Limb (tissue), 2 donors: ENCODE results near the gene ERRFI1.
"Not testable (repeated sequence)": the region's sequence is repeated elsewhere in the genome, so short reads cannot be mapped to it uniquely, and the experiment has no call there.

Experiments used
- DNase-seq, 2 donors: peaks; one replicate each; pipeline ENCODE4 v3.0.0-alpha.2; 2016; ENCODE audit errors: extremely low spot score in 2 of 2

Gene ERRFI1, protein sequence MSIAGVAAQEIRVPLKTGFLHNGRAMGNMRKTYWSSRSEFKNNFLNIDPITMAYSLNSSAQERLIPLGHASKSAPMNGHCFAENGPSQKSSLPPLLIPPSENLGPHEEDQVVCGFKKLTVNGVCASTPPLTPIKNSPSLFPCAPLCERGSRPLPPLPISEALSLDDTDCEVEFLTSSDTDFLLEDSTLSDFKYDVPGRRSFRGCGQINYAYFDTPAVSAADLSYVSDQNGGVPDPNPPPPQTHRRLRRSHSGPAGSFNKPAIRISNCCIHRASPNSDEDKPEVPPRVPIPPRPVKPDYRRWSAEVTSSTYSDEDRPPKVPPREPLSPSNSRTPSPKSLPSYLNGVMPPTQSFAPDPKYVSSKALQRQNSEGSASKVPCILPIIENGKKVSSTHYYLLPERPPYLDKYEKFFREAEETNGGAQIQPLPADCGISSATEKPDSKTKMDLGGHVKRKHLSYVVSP

DNA sequence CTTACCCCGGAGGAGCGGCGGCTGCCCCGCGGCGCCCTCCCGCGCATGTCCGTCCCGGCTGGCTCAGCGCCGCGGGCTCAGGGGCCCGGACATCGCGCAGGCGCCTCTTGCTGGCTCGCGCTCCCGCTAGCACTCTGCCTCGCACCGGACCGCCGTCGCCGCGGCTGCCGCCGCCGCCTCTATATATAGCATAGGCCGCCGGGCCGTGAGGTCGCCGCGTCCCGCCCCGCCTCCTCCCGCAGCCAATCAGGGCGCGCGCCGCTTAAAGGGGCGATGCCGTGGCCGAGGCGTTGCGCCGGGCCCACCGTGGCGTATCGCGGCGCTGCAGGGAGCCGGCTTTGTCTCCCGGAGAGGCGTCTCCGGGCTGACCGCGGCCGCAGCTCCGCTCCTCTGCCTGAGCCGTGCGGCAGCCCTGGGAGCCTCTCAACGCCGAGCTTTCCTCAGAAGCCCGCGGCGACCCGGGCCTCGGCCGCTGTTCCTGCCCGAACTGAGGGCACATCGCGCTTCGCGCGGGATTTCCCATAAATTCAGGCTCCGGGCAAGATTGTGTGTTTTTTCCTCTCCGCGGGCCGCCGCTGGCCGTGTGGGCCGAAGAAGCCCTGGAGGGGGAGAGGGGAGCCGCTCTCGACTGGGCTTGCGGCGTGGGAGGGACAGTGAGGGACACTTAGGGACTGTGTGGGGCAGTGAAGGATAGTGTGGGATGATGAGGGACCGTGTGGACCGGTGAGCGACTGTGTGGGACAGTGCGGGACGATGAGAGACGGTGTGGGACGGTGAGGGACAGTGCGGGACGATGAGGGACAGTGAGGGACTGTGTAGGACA, at the start of gene ERRFI1:
ERRFI1 (minus strand) TSS at position 157 of the 823 bp plus-strand sequence. CDS start 10,690 bp downstream, outside the sequence.
- peak; percentile 91 to 97 for DNase-seq

DNA sequence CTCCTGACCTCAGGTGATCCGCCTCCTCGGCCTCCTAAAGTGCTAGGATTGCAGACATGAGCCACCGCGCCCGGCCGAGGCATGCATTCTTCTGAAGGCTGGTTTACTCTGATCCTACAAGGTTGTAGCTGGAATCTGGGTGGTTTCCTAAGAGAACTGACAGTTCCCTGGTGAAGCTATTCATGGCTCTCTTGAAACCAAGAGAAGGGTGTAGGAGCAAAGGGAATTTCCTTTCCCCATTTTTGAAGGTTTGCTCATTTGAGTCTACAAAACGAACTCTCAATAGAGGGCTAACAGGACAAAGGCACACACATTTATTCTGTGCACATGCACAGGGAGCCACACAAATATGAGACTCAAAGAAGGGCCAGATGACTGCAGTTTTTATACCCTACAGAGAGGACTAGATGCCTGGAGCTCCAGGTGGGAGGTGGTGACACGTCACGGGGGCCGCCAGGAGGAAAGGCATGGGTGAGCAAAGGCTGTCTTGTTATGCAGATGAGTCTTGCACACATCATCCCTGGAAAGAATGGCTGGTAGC, 49.5 kb upstream of the ERRFI1 start:
- no peak for DNase-seq

DNA sequence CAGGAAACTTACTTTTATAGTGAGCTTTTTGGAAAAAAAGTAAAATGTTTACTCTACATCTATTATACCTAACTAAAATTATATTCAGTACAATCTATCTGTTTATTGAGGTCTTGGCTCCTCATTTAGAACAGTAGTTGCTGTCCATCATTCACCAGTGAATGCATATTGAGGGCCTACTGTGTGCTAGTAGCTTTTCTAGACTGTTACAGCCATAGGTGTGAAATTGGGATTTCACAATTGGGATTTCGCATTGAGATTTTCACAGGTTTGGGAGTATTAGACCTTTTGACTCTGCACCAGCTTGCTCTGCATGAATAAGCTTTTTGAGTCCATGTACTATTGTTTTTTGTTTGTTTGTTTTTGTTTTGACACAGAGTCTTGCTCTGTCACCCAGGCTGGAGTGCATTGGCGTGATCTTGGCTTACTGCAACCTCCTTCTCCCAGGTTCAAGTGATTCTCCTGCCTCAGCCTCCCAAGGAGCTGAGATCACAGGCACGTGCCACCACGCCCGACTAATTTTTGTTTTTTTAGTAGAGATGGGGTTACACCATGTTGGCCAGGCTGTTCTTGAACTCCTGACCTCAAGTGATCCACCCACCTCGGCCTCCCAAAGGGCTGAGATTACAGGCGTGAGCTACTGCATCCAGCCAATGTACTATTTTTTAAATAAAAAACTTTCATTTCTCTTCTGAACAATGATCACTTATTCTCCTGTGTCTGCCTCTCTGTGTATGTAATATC, 47.2 kb upstream of the ERRFI1 start:
- DNase-seq: no peak

DNA sequence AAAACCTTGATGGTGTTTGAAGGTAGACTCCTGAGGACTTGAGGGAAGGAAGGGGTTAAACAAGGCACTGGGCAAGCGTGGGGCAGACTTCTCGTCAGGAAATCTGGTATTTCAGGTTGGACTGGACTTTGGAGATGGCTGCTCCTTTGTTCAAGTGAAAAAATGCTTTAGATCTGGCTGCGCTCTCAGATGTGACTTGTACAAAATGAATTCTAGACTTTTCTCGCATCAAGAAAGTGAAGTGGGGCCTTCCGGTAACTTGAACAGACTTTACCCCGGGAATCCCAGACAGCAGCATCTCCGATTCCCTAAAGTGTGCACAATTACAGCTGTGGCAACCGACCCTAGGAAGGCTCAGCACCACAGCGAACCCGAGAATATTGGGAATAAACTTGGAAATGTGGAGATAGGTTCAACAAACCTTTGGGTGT, 44.3 kb upstream of the ERRFI1 start:
- no peak for DNase-seq

DNA sequence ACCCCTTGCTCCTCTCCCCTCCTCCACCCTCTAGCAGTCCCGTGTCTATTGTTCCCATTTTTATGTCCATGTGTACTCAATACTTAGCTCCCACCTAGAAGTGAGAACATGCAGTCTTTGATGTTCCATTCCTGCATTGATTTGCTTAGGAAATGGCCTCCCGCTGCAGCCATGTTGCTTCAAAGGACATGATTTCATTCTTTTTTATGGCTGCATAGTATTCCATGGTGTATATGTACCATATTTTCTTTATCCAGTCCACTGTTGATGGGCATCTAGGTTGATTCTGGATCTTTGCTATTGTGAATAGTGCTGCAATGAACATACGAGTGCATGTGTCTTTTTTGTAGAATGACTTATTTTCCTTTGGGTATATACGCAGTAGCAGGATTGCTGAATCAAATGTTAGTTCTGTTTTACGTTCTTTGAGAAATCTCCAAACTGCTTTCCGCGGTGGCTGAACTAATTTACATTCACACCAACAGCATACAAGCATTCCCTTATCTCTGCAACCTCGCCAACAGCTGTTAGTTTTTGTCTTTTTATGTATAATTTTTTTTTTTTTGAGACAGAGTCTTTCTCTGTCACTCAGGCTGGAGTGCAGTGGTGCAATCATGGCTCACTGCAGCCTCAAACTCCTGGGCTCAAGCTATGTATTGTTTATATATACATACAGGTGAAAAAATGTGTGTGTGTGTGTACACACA, 43.7 kb upstream of the ERRFI1 start:
- DNase-seq: not testable (repeated sequence)

DNA sequence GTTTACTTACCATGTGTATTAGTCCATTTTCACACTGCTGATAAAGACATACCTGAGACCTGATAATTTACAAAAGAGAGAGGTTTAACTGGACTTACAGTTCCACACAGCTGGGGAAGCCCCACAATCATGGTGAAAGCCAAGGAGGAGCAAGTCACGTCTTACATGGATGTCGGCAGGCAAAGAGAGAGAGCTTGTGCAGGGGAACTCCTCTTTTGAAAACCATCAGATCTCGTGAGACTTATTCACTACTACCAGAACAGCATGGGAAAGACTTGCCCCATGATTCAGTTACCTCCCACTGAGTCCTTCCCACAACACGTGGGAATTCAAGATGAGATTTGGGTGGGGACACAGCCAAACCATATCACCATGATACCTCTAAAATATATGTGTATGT, 39.3 kb upstream of the ERRFI1 start:
- DNase-seq: no peak

DNA sequence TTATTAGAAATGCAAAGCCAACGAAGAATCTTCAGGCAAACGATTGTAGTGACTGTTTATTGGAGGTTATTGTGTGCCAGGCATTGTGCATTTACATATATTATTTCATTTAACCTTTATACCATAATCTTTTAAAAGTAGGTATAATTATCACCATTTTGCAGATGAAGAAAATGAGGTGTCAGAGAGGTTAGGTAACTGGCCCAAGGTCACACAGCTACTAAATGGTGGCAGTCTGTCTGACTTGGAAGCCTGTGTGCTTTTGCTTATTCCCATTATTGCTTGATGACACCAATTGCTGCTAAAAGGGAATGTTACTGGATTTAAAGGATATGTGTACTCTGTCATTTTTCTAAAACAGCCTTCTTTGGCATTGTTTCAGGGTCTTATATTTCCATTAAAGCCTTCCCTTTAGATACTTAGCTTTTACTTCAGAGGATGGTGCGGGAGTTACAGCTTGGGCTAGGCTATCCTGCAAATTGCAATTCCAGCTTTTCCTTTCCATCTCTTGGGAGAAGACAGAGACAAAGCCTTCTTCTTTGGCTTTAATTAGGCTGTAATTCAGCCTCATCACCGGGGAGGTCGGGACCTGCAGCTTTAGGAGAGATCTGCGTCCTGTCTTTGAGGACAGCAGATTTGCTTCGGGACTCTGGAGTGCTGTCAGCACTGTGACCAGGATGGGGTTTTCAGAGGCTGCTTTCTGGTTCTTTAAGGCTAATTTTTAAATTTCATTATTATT, 37.4 kb upstream of the ERRFI1 start:
- DNase-seq: no peak

DNA sequence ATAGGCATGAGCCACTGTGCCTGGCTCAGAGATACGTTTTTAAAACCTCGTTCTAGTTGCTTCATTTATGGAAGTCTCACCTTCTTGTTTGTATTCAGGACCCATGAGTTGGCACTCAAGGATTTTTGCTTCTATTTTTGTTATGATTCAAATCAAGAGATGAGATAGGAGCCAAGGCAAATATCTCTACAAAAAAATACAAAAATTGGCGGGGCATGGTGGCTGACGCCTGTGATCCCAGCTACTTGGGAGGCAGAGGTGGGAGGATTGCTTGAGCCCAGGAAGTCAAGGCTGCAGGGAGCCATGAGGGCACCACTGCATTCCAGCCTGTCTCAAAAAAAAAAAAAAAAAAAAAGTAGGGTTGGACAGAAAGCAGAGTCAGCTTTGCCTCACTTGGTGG, 36.8 kb upstream of the ERRFI1 start:
- DNase-seq: no peak

DNA sequence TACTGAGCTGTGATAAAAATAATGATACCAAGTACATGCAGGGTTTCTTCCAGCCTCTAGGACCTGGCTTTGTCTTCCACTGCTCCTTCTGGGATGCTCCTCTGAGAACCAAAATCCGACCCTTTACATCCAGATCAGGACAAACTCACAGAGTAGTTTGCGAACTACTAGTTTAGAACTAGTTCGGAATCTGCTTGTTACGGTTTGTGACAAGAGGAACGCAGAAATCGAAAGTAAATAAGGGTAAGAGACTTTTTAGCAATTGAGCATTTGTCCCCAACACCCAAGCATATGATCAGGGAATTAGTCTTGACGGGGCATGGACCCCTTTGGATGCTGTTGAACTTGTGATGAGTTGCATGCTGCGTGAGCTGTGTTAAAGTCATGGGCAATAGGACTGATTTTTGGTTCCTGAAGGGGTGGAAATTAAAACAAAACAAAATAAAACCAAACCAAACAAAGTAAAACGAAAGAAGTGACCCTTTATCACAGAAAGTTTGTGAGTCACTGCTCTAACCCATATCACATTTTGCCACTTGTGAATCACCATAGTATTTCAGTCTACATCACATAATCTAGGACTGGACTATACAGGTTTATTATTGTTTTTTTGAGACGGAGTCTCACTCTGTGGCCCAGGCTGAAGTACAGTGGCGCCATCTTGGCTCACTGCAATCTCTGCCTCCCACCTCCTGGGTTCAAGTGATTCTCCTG, 35.7 kb upstream of the ERRFI1 start:
- DNase-seq: no peak

DNA sequence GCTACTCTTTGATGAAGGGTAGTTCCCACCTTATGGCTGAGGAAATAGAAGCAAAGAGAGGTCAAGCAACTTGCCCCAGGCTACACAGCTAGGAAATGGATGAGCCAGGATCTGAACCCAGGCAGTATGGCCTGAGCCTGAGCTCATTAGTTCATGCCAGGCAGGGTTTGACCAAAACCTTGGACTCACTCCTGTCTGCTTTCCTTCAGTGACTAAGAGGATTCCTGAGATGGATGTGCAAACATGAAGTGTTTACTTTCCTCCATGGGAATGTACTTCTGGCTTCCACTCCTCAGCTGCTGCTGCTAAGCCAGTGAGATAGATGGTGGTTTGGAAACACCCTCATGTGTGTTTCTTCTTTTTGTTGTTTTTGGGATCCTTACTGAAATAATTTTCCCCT, 35.1 kb upstream of the ERRFI1 start:
- DNase-seq: no peak

DNA sequence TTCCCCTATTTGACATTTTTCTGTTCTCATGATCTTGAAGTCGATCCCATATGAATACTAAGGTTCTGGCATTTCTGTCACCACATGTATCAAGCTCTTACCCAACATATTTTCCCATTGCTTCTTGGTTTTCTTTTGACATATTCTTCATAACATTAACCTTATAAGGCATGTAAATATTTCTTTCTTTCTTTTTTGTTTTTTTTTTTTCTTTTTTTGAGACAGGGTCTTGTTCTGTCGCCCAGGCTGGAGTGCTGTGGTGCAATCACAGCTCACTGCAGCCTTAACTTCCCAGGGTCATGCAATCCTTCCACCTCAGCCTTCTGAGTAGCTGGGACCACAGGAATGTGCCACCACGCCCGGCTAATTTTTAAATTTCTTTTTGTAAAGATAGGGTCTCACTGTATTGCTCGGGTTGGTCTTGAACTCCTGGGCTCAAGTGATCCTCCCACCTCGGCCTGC, 33.1 kb upstream of the ERRFI1 start:
- no peak for DNase-seq

DNA sequence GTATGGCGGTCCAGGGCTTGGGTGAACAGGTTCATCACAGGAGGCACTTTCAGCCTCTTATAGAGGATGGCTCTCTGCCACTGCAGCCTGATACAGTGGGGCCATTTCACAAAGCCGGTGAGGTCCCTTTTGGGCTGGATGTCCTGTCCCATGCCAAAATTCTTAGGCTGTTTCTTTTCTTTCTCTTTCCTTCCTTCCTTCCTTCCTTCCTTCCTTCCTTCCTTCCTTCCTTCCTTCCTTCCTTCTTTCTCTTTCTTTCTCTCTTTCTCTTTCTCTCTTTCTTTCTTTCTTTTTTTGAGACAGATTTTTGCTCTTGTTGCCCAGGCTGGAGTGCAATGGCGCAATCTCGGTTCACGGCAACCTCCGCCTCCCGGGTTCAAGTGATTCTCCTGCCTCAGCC, 31.7 kb upstream of the ERRFI1 start:
- not testable (repeated sequence) for DNase-seq

DNA sequence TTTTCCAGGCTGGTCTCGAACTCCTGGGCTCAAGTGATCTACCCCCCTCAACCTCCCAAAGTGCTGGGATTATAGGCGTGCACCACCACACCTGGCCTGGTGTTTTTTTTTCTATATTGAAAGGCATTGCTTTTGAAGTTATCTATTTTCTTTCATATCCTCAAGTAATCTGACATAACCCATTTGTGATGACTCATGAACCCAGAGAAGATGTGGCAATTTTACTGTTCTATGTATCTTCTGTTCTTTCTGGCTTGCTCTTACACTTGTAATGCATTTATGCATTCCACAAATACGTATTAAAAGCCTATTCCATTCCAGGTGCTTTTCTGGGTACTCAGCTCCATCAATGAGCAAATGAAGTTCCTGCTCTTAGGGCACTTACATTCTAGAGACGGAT, 29.9 kb upstream of the ERRFI1 start:
- no peak for DNase-seq

DNA sequence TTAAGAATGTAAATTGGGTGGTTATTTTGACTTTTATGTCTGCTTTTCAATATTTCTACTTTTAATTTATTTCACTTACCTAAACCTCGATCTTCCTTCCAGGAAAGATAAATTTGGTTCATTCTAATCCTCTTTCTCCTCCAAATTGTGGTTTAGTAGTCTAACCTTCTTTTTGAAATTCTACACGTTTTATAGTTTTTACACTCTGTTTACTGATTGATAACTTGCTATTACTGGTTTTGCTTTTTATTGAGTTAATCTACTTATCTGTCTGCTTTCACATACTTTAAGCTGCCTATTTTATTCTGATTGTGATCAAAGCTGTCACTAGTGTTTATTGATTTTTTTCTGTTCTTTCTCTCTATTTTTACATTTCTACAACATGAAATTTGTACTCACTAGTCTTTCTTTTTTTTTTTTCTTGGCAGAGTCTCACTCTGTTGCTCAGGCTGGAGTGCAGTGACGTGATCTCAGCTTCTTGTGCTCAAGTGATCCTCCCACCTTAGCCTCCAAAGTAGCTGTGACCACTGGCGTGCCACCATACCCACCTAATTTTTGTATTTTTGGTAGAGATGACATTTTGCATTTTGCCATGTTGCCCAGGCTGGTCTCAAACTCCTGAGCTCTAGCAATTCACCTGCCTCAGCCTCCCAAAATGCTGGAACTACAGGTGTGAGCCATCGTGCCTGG, 27.9 kb upstream of the ERRFI1 start:
- DNase-seq: no peak

DNA sequence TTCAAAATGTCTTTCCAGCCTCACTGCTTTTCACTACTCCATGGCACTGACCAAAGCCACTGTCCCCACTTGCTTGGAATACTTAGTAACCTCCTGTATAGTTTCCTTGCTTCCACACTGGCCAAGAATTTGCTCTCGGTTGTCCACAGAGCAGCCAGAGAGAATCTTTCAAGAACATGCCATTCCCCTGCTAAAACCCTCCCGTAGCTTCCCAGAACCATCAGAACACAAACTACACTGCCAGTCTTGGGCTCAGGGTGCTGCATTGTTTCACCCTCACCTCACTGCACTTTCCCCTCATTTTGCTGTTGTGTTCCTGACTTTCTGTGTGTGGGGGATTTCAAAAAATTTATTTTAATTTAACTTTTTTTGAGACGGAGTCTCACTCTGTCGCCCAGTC, 25.5 kb upstream of the ERRFI1 start:
- no peak for DNase-seq

DNA sequence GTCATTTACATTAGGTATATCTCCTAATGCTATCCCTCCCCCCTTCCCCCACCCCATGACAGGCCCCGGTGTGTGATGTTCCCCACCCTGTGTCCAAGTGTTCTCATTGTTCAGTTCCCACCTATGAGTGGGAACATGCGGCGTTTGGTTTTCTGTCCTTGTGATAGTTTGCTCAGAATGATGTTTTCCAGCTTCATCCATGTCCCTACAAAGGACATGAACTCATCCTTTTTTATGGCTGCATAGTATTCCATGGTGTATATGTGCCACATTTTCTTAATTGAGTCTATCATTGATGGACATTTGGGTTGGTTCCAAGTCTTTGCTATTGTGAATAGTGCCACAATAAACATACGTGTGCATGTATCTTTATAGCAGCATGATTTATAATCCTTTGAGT, 23.1 kb upstream of the ERRFI1 start:
- DNase-seq: not testable (repeated sequence)

DNA sequence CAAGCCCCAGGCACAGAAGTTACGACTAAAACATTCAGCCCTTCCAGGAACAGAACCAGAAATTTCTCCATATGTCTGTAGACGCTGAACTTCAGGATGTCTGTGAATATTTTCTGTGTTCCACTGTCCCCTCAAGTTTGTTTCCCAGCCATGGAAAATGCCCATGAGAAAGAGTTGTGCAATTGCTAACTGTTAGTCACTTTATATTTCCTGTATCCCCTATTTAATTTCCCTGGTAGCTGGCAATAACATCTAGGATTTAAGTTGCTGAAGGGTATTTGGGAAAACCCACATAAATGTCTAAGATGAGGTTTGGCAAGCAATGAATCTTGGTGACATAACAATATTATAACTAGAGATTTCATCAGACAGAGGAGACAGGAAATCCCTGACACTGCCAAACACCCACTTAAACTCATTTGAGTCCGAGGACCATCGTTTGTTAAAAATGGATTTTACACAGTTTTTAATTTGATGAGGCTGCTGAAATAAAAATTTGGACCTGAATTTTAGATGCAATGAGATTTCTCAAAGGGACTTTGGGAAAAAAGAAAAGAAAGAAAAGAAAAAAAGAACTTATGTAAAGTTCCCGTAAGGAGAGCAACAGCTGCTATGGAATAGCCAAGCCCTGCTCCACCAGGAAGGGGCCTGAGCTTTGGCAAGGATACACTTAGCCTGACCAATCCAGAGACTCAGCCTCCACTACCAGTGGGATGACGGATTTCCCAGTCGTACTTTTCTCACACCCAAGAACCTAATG, 21.8 kb upstream of the ERRFI1 start:
- peak in 1 of 2 donors; percentile 77 for DNase-seq

DNA sequence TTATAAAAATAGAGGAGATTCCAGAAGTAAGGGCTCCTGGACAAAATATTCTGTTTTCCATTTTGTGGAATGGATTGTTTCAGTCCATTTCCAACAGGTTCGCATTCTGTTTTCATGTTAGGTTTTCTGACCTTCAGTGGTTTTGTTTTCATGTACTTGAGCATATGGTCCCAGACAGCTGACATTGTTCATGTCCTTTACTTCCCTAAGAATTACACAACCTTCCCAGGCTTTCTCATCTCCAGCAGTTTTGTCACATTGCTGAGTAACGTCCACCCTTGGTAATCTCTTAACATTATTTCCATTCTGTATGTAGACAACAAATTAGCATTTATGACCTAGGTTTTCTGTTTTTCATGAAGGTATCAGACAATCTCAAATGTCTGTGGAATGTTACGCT, 21.0 kb upstream of the ERRFI1 start:
- DNase-seq: no peak
